OCI-LY1 (cell line): ENCODE data around the gene VWDE.

Experiments used
- CTCF ChIP-seq: fragments of 200-600 bp; sonication (generic), shearing (Covaris generic); IDR thresholded peaks from 2 replicates; pipeline ENCODE4 v1.5.1; 2017; ENCODE audit warnings: mild to moderate bottlenecking, antibody characterized with exemption, low read length, moderate library complexity, mixed read lengths
- EZH2 ChIP-seq: fragments of 200-600 bp; sonication (generic), shearing (Covaris generic); IDR thresholded peaks from 2 replicates; pipeline ENCODE4 v1.8.0; 2017; ENCODE audit warnings: borderline replicate concordance, mixed run types, mild to moderate bottlenecking, antibody characterized with exemption, low read length, moderate library complexity, mixed read lengths

- TF ChIP-seq CTCF (no peak), EZH2 (no peak)
Measured at GRCh38 chr7:12444785-12445184, 41.1 kb upstream of the VWDE start.
